HepG2 (cell line): ENCODE data around the gene SSNA1. TPM values are rescaled to one million over a fixed set of nuclear protein-coding genes. Genes with fewer than 3 reads are reported as not detected.

Experiments used
- ERF ChIP-seq: IDR thresholded peaks from 2 replicates; pipeline ENCODE4 v1.6.1; 2018; ENCODE audit warnings: missing biosample characterization, missing genetic modification reagents
- HDAC6 ChIP-seq: fragments of 200-600 bp; sonication (generic); IDR thresholded peaks from 2 replicates; pipeline ENCODE4 v1.7.0; 2017; ENCODE audit warnings: mild to moderate bottlenecking, antibody characterized with exemption, low read length, low read depth
- NFATC3 ChIP-seq: sonication (generic); formaldehyde crosslinking; IDR thresholded peaks from 2 replicates; pipeline ENCODE4 v1.5.1; 2020; ENCODE audit warnings: mild to moderate bottlenecking, missing genetic modification reagents
- NR3C1 ChIP-seq: sonication (generic); formaldehyde crosslinking; IDR thresholded peaks from 2 replicates; pipeline ENCODE4 v1.4.0; 2020; ENCODE audit warnings: missing genetic modification reagents
- RARG ChIP-seq: sonication (generic); formaldehyde crosslinking; IDR thresholded peaks from 2 replicates; pipeline ENCODE4 v1.4.0; 2020; ENCODE audit warnings: low read depth, mild to moderate bottlenecking, missing genetic modification reagents
- TARDBP ChIP-seq: sonication (generic); formaldehyde crosslinking; IDR thresholded peaks from 2 replicates; pipeline ENCODE4 v1.8.0; 2022; ENCODE audit warnings: mild to moderate bottlenecking, missing genetic modification reagents
- TP53 ChIP-seq: sonication (generic); formaldehyde crosslinking; conservative IDR thresholded peaks from 2 replicates; pipeline ENCODE4 v1.4.0; 2020; ENCODE audit warnings: missing genetic modification reagents
- U2AF2 ChIP-seq: fragments of 200-400 bp; formaldehyde crosslinking; IDR thresholded peaks from 2 replicates; pipeline ENCODE4 v1.6.1; 2017; ENCODE audit warnings: low read depth, mild to moderate bottlenecking, low read length
- ZFP1 ChIP-seq: IDR thresholded peaks from 2 replicates; pipeline ENCODE4 v1.6.1; 2016
- ZMAT3 ChIP-seq: sonication (generic); formaldehyde crosslinking; conservative IDR thresholded peaks from 2 replicates; pipeline ENCODE4 v1.7.0; 2021; ENCODE audit warnings: missing genetic modification reagents
- ZNF160 ChIP-seq: sonication (generic); formaldehyde crosslinking; IDR thresholded peaks from 2 replicates; pipeline ENCODE4 v1.8.0; 2022; ENCODE audit warnings: mild to moderate bottlenecking, inconsistent platforms, missing genetic modification reagents
- ZNF251 ChIP-seq: sonication (generic); formaldehyde crosslinking; IDR thresholded peaks from 2 replicates; pipeline ENCODE4 v1.9.0; 2021; ENCODE audit warnings: mild to moderate bottlenecking, missing genetic modification reagents
- ZNF30 ChIP-seq: sonication (generic); formaldehyde crosslinking; IDR thresholded peaks from 2 replicates; pipeline ENCODE4 v1.5.0; 2020; ENCODE audit warnings: mild to moderate bottlenecking, missing genetic modification reagents
- polyA plus RNA-seq, 8 experiments: library from polyadenylated mRNA; depleted of rRNA in 3 of 8; stranded (reverse) in 7 of 8; unstranded in 1 of 8; fragments of >200 nt; fragmentation: Illumina TruSeq in 4 of 8; extraction: Trizol in 4 of 8; gene quantifications; 2 replicates each; pipeline versions ENCODE4 v1.2.1 to v1.2.3, GENCODE V29; 2011 to 2016; ENCODE audit warnings: low read depth in 4 of 8, missing spikeins in 1 of 8, mixed read lengths in 1 of 8; ENCODE audit not compliant: insufficient read depth in 1 of 8
- total RNA-seq, 5 experiments: library from RNA; depleted of rRNA; stranded (reverse); fragments of >200 nt; fragmentation: Illumina TruSeq; extraction: Trizol; gene quantifications; 2 replicates each; pipeline ENCODE4 v1.2.3, GENCODE V29; 2016; ENCODE audit warnings: low read depth in 1 of 5
- TF ChIP-seq, protein P1 (sequence below): sonication (generic); formaldehyde crosslinking; IDR thresholded peaks from 2 replicates; pipeline ENCODE4 v1.4.0; 2020; ENCODE audit warnings: missing genetic modification reagents, mild to moderate bottlenecking, borderline replicate concordance
- TF ChIP-seq, protein P2 (sequence below): sonication (generic); formaldehyde crosslinking; conservative IDR thresholded peaks from 2 replicates; pipeline ENCODE4 v1.8.0; 2022; ENCODE audit warnings: mild to moderate bottlenecking, moderate library complexity, missing genetic modification reagents
- TF ChIP-seq, protein P3 (sequence below), 2 experiments: sonication (generic) in 1 of 2; formaldehyde crosslinking in 1 of 2; IDR thresholded peaks; 2 replicates each; pipeline versions ENCODE4 v1.6.1 to v1.9.0; 2014 to 2022; ENCODE audit warnings: antibody characterized with exemption in 1 of 2, borderline replicate concordance in 1 of 2, inconsistent platforms in 1 of 2, low read depth in 1 of 2, missing genetic modification reagents in 1 of 2
- TF ChIP-seq, protein P4 (sequence below): sonication (generic); formaldehyde crosslinking; IDR thresholded peaks from 2 replicates; pipeline ENCODE4 v1.4.0; 2020; ENCODE audit warnings: missing genetic modification reagents

SSNA1 gene
- total and polyA plus RNA-seq, 2 of the 13 experiments (the other 11 are each of a cell fraction or from before 2014, with no cell fraction given) = 35.9 to 49.4 TPM

DNA sequence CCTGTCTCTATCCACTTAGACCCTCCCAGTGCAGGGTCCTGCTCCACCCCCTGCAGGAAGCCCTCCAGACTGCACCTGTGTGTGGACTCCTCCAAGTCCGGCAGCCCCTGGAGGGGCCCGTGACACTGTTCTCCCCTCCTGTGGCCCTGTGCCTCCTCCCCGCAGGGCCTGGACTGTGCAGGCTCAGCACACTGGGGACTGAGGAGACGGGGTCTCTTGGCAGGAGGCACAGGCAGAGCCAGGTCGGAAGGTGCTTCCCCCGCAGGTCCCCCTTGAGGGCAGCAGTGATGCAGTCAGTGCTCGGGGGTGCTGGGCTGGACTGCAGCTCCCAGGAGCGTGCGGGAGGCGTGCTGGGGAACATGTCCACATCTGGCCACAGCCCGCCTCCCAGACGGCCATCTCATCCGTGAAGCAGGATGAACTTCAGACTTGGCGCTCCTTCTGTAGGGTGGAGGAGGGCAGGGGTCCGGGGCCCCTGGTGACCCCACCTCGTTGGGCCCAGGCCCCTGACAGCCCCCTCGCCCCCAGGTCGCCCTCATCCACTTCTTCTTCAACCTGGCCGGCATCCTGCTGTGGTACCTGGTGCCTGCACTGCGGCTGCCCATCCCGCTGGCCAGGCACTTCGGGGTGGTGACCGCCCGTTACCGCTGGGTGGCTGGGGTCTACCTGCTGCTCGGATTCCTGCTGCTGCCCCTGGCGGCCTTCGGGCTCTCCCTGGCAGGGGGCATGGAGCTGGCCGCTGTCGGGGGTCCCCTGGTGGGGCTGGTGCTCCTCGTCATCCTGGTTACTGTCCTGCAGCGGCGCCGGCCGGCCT, 47.2 kb downstream of the SSNA1 start (continued):
- TF ChIP-seq RARG (CRISPR knock-in tag) (no peak), NFATC3 (no peak), ZNF251 (CRISPR knock-in tag) (no peak), ZMAT3 (CRISPR knock-in tag) (peak; percentile 78; the same call in 1 of the 2 replicates), TARDBP (CRISPR knock-in tag) (peak; percentile 26; the same call in 1 of the 2 replicates), NR3C1 (CRISPR knock-in tag) (no peak), TP53 (no peak), U2AF2 (no peak), ZNF30 (CRISPR knock-in tag) (no peak), ERF (peak; percentile 48; the same call in 1 of the 2 replicates), ZFP1 (no peak), HDAC6 (no peak), ZNF160 (CRISPR knock-in tag) (no peak)
- TF ChIP-seq, protein P1, sequence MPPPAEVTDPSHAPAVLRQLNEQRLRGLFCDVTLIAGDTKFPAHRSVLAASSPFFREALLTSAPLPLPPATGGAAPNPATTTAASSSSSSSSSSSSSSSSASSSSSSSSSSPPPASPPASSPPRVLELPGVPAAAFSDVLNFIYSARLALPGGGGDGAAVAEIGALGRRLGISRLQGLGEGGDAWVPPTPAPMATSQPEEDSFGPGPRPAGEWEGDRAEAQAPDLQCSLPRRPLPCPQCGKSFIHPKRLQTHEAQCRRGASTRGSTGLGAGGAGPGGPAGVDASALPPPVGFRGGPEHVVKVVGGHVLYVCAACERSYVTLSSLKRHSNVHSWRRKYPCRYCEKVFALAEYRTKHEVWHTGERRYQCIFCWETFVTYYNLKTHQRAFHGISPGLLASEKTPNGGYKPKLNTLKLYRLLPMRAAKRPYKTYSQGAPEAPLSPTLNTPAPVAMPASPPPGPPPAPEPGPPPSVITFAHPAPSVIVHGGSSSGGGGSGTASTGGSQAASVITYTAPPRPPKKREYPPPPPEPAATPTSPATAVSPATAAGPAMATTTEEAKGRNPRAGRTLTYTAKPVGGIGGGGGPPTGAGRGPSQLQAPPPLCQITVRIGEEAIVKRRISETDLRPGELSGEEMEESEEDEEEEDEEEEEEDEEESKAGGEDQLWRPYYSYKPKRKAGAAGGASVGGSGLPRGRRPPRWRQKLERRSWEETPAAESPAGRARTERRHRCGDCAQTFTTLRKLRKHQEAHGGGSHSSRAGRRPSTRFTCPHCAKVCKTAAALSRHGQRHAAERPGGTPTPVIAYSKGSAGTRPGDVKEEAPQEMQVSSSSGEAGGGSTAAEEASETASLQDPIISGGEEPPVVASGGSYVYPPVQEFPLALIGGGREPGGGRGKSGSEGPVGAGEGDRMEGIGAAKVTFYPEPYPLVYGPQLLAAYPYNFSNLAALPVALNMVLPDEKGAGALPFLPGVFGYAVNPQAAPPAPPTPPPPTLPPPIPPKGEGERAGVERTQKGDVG (CRISPR knock-in tag) = no peak
- TF ChIP-seq, protein P2, sequence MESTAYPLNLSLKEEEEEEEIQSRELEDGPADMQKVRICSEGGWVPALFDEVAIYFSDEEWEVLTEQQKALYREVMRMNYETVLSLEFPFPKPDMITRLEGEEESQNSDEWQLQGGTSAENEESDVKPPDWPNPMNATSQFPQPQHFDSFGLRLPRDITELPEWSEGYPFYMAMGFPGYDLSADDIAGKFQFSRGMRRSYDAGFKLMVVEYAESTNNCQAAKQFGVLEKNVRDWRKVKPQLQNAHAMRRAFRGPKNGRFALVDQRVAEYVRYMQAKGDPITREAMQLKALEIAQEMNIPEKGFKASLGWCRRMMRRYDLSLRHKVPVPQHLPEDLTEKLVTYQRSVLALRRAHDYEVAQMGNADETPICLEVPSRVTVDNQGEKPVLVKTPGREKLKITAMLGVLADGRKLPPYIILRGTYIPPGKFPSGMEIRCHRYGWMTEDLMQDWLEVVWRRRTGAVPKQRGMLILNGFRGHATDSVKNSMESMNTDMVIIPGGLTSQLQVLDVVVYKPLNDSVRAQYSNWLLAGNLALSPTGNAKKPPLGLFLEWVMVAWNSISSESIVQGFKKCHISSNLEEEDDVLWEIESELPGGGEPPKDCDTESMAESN (CRISPR knock-in tag) = no peak
- TF ChIP-seq, protein P3, sequence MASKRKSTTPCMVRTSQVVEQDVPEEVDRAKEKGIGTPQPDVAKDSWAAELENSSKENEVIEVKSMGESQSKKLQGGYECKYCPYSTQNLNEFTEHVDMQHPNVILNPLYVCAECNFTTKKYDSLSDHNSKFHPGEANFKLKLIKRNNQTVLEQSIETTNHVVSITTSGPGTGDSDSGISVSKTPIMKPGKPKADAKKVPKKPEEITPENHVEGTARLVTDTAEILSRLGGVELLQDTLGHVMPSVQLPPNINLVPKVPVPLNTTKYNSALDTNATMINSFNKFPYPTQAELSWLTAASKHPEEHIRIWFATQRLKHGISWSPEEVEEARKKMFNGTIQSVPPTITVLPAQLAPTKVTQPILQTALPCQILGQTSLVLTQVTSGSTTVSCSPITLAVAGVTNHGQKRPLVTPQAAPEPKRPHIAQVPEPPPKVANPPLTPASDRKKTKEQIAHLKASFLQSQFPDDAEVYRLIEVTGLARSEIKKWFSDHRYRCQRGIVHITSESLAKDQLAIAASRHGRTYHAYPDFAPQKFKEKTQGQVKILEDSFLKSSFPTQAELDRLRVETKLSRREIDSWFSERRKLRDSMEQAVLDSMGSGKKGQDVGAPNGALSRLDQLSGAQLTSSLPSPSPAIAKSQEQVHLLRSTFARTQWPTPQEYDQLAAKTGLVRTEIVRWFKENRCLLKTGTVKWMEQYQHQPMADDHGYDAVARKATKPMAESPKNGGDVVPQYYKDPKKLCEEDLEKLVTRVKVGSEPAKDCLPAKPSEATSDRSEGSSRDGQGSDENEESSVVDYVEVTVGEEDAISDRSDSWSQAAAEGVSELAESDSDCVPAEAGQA (IDR thresholded peaks at IDR 0.05; ENCODE audit: low read depth) = no peak
- TF ChIP-seq, protein P3 (CRISPR knock-in tag; IDR thresholded peaks at IDR 0.05; ENCODE audit: borderline replicate concordance) = no peak
- TF ChIP-seq, protein P4, sequence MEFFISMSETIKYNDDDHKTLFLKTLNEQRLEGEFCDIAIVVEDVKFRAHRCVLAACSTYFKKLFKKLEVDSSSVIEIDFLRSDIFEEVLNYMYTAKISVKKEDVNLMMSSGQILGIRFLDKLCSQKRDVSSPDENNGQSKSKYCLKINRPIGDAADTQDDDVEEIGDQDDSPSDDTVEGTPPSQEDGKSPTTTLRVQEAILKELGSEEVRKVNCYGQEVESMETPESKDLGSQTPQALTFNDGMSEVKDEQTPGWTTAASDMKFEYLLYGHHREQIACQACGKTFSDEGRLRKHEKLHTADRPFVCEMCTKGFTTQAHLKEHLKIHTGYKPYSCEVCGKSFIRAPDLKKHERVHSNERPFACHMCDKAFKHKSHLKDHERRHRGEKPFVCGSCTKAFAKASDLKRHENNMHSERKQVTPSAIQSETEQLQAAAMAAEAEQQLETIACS = no peak
